Naive B cell (primary cell): ENCODE measurements around the gene ALCAM. TPM values are rescaled to one million over a fixed set of nuclear protein-coding genes. Genes with fewer than 3 reads are reported as not detected.

Experiments
- ATAC-seq, 2 donors: fragments of 150-1000 bp; cut with Tn5 transposase; 2 replicates each; pipeline ENCODE4 v1.10.0; 2021; ENCODE audit warnings: low read depth in 2 of 2, mild to moderate bottlenecking in 2 of 2, moderate library complexity in 2 of 2
- DNase-seq: peaks from one replicate; pipeline ENCODE4 v3.0.0; 2022
- H3K27ac Mint-ChIP-seq, 6 donors: one replicate each; pipeline ENCODE4 v1.8.0; 2020 to 2022; ENCODE audit warnings: mild to moderate bottlenecking in 6 of 6, mixed read lengths in 6 of 6, moderate library complexity in 5 of 6, inconsistent platforms in 2 of 6
- H3K27me3 Mint-ChIP-seq, 3 donors: one replicate each; pipeline ENCODE4 v1.8.0; 2021 to 2022; ENCODE audit warnings: mixed read lengths in 3 of 3, mild to moderate bottlenecking in 1 of 3
- H3K36me3 Mint-ChIP-seq, 2 donors: one replicate each; pipeline ENCODE4 v1.8.0; 2020 to 2022; ENCODE audit warnings: mixed read lengths in 2 of 2, inconsistent platforms in 1 of 2, mild to moderate bottlenecking in 1 of 2
- H3K4me1 Mint-ChIP-seq, 3 donors: one replicate each; pipeline ENCODE4 v1.8.0; 2020 to 2022; ENCODE audit warnings: mixed read lengths in 3 of 3, inconsistent platforms in 1 of 3, mild to moderate bottlenecking in 1 of 3, moderate library complexity in 1 of 3
- H3K4me3 Mint-ChIP-seq, 8 donors: one replicate each; pipeline ENCODE4 v1.8.0; 2020 to 2022; ENCODE audit warnings: mild to moderate bottlenecking in 8 of 8, mixed read lengths in 8 of 8, moderate library complexity in 8 of 8, inconsistent platforms in 2 of 8
- H3K9me3 Mint-ChIP-seq, 7 donors: one replicate each; pipeline ENCODE4 v1.8.0; 2020 to 2022; ENCODE audit warnings: mixed read lengths in 7 of 7, mild to moderate bottlenecking in 5 of 7, inconsistent platforms in 2 of 7, moderate library complexity in 1 of 7
- polyA plus RNA-seq, 6 donors: library from polyadenylated mRNA; unstranded; fragments of 300-500 nt; fragmentation: Illumina TruSeq; gene quantifications; one replicate each; pipeline ENCODE4 v1.2.3, GENCODE V29; 2021; ENCODE audit warnings: low read depth in 6 of 6

Gene ALCAM
- polyA plus RNA-seq, 6 donors from 2014 or later: 14.1 to 22.5 (median 18.1) TPM

DNA sequence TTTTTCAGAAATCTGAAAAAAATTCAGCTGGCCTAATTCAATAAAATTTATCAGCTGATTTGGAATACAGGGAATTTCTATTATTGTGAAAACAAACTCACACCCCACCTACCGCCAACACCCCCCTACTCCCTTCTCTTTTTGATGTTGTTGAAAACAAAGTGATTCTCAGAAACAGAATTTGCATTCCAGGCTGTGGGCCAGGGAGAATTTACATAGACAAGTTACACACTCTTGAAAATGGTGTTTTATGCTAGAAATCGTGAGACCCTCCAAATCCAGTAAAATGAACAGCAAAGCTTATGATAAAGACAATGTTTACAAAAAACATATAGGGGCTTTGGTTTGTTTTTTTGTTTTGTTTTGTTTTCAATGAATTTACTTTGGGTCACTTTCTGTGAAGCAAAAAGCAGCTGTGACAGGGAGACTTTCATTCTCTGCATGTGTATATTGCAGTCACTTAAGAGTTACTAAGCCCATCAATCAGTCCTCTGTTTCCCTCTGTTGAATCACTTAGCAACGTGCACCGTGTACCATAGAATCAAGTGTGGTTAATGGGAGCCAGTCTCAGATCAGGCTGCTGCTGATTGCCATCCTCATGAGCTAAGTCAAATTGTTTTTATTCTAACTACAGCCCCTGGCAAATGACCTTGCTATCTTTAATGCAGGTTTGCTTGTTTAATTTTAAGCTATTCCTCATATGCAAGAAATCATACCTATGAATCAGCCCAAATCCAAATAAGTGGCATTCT, 159.8 kb downstream of the ALCAM start:
- DNase-seq: no peak
- no peaks in the 10 kb centered on the region for H3K4me1 Mint-ChIP-seq
- no peak overlapping the region for H3K4me3 Mint-ChIP-seq
- H3K36me3 Mint-ChIP-seq: peaks cover 0 to 16% of the 10 kb centered on the region in 2 donors
- no peak overlapping the region for H3K27ac Mint-ChIP-seq
- ATAC-seq: no peak
- no peaks in the 10 kb centered on the region for H3K9me3 Mint-ChIP-seq
- H3K27me3 Mint-ChIP-seq: no peaks in the 10 kb centered on the region

- peaks cover 4 to 16% of the 10 kb centered on the region in 2 donors for H3K36me3 Mint-ChIP-seq
- H3K27ac Mint-ChIP-seq: no peak overlapping the region
- ATAC-seq (no peak), DNase-seq (no peak)
- H3K9me3 Mint-ChIP-seq: no peaks in the 10 kb centered on the region
- H3K27me3 Mint-ChIP-seq: no peaks in the 10 kb centered on the region
- no peak overlapping the region for H3K4me3 Mint-ChIP-seq
- H3K4me1 Mint-ChIP-seq: no peaks in the 10 kb centered on the region
These were observed 160.8 kb downstream of the ALCAM start for GRCh38 chr3:105527535-105527934.

DNA sequence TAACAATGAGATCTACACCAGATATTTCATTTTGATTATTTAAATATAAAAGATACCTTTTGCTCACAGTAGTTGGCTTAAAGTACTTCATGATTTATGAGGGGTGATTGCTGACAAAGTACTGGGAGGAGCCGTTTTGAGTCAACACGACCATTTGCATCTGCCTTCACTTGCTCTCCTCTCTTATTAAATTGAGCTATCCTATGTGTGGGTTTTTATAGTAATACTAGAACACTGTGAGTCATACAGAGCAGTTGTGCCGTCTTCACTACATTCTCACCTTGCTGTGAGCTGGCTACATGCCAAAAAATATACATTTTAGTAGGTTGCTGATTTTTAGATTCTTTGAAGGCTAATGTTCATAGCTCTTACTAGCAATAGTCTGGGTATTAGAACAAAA, 161.2 kb downstream of the ALCAM start:
- Mint-ChIP-seq H3K4me3 (no peak overlapping the region), H3K36me3 (peaks cover 8 to 16% of the 10 kb centered on the region in 2 donors), H3K4me1 (no peaks in the 10 kb centered on the region), H3K27ac (no peak overlapping the region), H3K9me3 (no peaks in the 10 kb centered on the region), H3K27me3 (no peaks in the 10 kb centered on the region)
- DNase-seq: no peak
- no peak for ATAC-seq

DNA sequence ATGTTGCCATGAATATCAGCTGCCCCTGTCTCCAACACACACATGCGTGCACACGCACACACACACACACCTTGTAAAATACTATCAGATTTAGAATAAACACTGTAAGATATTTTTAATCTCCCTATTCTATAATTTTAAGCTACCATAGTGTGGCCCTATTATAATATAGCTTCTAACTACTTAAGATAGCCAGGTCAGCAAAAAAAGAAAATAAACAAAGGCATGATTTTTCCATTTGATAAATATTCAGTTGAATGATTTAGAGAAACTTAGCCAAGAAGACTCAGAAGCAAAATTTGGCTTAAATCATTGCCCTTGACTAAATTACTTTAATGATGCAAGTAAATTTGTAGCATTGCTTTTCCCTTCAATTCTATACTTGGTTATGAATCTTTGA, 162.2 kb downstream of the ALCAM start:
- H3K27me3 Mint-ChIP-seq: no peaks in the 10 kb centered on the region
- ATAC-seq (no peak), DNase-seq (no peak)
- no peaks in the 10 kb centered on the region for H3K9me3 Mint-ChIP-seq
- peaks cover 8 to 16% of the 10 kb centered on the region in 2 donors for H3K36me3 Mint-ChIP-seq
- H3K4me3 Mint-ChIP-seq: no peak overlapping the region
- H3K4me1 Mint-ChIP-seq: no peaks in the 10 kb centered on the region
- H3K27ac Mint-ChIP-seq: no peak overlapping the region

GRCh38 chr3:105529456-105529855, 162.7 kb downstream of the ALCAM start:
- no peak overlapping the region for H3K4me3 Mint-ChIP-seq
- H3K36me3 Mint-ChIP-seq: peaks cover 8 to 18% of the 10 kb centered on the region in 2 donors

DNA sequence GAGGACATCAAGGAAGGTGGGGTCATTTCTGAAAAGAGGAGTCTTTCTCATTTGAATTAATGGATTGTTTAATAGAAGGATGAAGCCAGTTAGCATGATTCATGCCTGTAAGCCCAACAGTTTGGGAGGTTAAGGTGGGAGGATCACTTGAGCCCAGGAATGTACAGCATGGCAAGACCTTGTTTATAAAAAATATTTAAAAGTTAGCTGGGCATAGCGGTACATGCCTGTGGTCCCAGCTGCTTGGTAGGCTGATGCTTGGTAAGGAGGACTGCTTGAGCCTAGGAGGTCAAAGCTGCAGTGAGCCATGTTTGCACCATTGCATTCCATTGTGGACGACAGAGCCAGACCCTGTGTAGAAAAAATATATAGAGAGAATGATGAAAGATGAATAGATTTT, 165.5 kb downstream of the ALCAM start:
- H3K4me1 Mint-ChIP-seq: no peaks in the 10 kb centered on the region
- H3K27me3 Mint-ChIP-seq: no peaks in the 10 kb centered on the region
- no peak for DNase-seq
- H3K27ac Mint-ChIP-seq: no peak overlapping the region
- peaks cover 15 to 21% of the 10 kb centered on the region in 2 donors for H3K36me3 Mint-ChIP-seq
- no peak overlapping the region for H3K4me3 Mint-ChIP-seq
- no peaks in the 10 kb centered on the region for H3K9me3 Mint-ChIP-seq
- ATAC-seq: no peak

More at GRCh38 chr3:105529456-105529855, 162.7 kb downstream of the ALCAM start:
- Mint-ChIP-seq H3K27ac (peak overlapping the region in 1 of 6 donors; percentile 24), H3K9me3 (no peaks in the 10 kb centered on the region), H3K4me1 (no peaks in the 10 kb centered on the region), H3K27me3 (no peaks in the 10 kb centered on the region)
- ATAC-seq: no peak
- no peak for DNase-seq

- Mint-ChIP-seq H3K4me1 (peaks cover 0 to 5% (median 0%) of the 10 kb centered on the region in 3 donors), H3K36me3 (peaks cover 27 to 32% of the 10 kb centered on the region in 2 donors), H3K9me3 (no peaks in the 10 kb centered on the region), H3K27me3 (no peaks in the 10 kb centered on the region), H3K27ac (no peak overlapping the region), H3K4me3 (no peak overlapping the region)
- ATAC-seq (no peak), DNase-seq (no peak)
These were observed 167.3 kb downstream of the ALCAM start for GRCh38 chr3:105533960-105534359.

- Mint-ChIP-seq H3K4me1 (peaks cover 0 to 5% (median 0%) of the 10 kb centered on the region in 3 donors), H3K9me3 (no peaks in the 10 kb centered on the region), H3K27me3 (no peaks in the 10 kb centered on the region), H3K4me3 (no peak overlapping the region), H3K27ac (no peak overlapping the region), H3K36me3 (peaks cover 27 to 32% of the 10 kb centered on the region in 2 donors)
- DNase-seq (no peak), ATAC-seq (no peak)
These were observed 167.8 kb downstream of the ALCAM start for GRCh38 chr3:105534491-105534890.

DNA sequence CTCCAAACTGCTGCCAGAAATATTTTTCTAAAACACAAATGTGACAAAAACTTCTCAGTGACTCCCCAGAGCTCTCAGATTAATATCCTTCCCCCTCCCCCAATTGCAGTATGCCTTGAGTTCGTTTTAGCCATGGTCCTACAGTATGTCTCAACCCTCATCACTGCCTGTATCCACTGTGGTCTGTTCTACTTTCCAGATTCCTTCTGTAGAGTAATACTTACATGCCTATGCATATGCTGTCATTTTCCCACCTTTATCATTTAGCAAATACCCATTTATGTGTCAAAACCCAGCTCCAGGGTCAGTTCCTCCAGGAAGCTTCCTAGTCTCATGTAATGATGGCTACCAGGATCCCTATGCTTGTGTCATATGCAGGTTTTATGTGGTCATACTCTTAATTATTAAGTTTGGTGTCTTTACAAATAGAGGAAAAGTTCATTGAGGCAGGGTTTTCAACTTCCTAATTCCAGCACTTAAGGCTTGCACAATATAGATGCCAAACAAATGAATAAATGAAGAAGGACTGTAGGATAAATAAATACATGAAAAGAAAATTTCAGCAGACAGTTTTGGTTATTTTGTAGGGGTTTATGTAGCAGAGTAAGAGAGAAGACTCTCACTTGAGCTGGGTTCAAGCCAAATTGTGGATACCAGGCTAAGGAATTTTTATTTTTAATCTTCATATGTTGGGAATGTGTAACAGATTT, 170.8 kb downstream of the ALCAM start:
- ATAC-seq (no peak), DNase-seq (no peak)
- no peaks in the 10 kb centered on the region for H3K27me3 Mint-ChIP-seq
- peaks cover 44 to 46% of the 10 kb centered on the region in 2 donors for H3K36me3 Mint-ChIP-seq
- H3K4me1 Mint-ChIP-seq: peaks cover 0 to 5% (median 0%) of the 10 kb centered on the region in 3 donors
- H3K27ac Mint-ChIP-seq: no peak overlapping the region
- H3K9me3 Mint-ChIP-seq: no peaks in the 10 kb centered on the region
- no peak overlapping the region for H3K4me3 Mint-ChIP-seq

- DNase-seq: no peak
- Mint-ChIP-seq H3K4me1 (peaks cover 0 to 5% (median 0%) of the 10 kb centered on the region in 3 donors), H3K27ac (peak overlapping the region in 1 of 6 donors; percentile 18), H3K27me3 (no peaks in the 10 kb centered on the region), H3K9me3 (no peaks in the 10 kb centered on the region), H3K36me3 (peaks cover 52% of the 10 kb centered on the region in 2 donors), H3K4me3 (no peak overlapping the region)
- no peak for ATAC-seq
These were observed 171.8 kb downstream of the ALCAM start for GRCh38 chr3:105538483-105538882.

DNA sequence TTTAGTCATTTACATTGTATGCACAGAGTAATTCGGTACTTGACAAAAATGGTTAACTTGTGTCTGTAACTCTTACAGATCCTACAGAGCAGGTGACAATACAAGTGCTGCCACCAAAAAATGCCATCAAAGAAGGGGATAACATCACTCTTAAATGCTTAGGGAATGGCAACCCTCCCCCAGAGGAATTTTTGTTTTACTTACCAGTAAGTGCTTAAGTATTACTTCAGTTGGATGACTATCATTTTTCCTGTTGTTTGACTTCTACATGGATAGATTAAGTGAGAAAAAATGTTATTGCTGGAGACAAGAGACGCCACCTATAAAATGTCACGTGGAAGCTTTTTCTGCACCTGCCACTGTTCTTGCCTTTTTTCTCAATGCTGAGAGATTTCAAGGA, 173.2 kb downstream of the ALCAM start:
- no peak for DNase-seq
- Mint-ChIP-seq H3K27me3 (no peaks in the 10 kb centered on the region), H3K4me1 (peaks cover 0 to 5% (median 0%) of the 10 kb centered on the region in 3 donors), H3K27ac (no peak overlapping the region), H3K36me3 (peaks cover 53 to 62% of the 10 kb centered on the region in 2 donors), H3K4me3 (no peak overlapping the region), H3K9me3 (no peaks in the 10 kb centered on the region)
- ATAC-seq: no peak

DNA sequence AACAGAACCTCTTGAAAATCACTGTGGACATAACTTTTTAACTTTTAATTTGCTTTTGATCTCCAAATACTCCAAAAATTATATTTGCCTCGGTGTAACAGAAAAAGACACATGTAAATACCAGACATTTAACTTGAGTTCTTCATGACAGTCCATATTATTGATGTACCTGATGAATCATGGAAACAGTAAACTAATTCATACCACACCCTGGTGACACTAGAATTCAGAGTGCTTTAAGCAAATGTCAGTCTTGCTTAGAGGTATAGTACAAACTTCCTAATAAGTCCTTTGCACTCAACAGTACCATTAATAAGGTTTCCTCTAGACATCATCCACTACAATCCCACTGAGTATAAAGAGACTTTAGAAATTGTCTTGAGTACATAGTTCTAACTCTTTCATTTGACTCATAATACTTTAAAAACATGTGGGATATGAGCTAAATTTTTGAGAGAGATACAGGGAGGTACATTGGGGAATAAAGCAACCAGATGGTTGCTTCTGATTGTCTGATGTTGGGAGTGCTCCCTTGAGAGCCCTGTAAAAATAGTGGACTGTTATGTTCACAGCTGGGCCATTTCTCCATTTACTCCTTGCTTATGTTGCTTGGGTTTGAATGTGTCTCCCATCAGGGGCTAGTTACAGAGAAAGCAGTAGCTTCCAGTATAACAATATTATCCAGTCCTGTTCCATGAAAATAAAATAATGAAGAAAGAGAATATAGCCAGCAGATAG, 175.7 kb downstream of the ALCAM start:
- ATAC-seq: no peak
- DNase-seq: no peak
- no peak overlapping the region for H3K27ac Mint-ChIP-seq
- no peaks in the 10 kb centered on the region for H3K9me3 Mint-ChIP-seq
- H3K27me3 Mint-ChIP-seq: no peaks in the 10 kb centered on the region
- H3K4me1 Mint-ChIP-seq: peaks cover 0 to 5% (median 0%) of the 10 kb centered on the region in 3 donors
- H3K36me3 Mint-ChIP-seq: peaks cover 56 to 62% of the 10 kb centered on the region in 2 donors
- no peak overlapping the region for H3K4me3 Mint-ChIP-seq

GRCh38 chr3:105545051-105545450, 178.3 kb downstream of the ALCAM start:
- no peak for DNase-seq
- Mint-ChIP-seq H3K9me3 (no peaks in the 10 kb centered on the region), H3K4me1 (no peaks in the 10 kb centered on the region), H3K27ac (no peak overlapping the region), H3K36me3 (peaks cover 54 to 59% of the 10 kb centered on the region in 2 donors), H3K27me3 (no peaks in the 10 kb centered on the region), H3K4me3 (no peak overlapping the region)
- ATAC-seq: no peak
